H1 (cell line): ENCODE measurements around the gene PROP1. TPM values are rescaled to one million over a fixed set of nuclear protein-coding genes. Genes with fewer than 3 reads are reported as not detected.

ENCODE experiments used
- CTCF ChIA-PET: fragments of 300-600 bp; sonication (Branson Sonifier 250); formaldehyde crosslinking; loops from one replicate; lab custom pipeline; 2021; ENCODE audit not compliant: partially characterized antibody; lab: Charles Lee
- POLR2A ChIA-PET: fragments of 300-600 bp; sonication (Branson Sonifier 250); formaldehyde crosslinking; loops from one replicate; lab custom pipeline; 2021; ENCODE audit warnings: inconsistent platforms; ENCODE audit not compliant: partially characterized antibody; lab: Charles Lee
- DNase-seq, 2 experiments: peaks; one replicate each; pipeline versions ENCODE4 v3.0.0 to v3.0.0-alpha.2; 2010 to 2022; ENCODE audit warnings: low spot score in 2 of 2, low read depth in 1 of 2, mixed read lengths in 1 of 2
- FAIRE-seq: peaks from 2 replicates; lab custom pipeline; 2011; peaks lifted over from hg19 to GRCh38; lab: Jason Lieb, UNC
- H2AFZ ChIP-seq: 2 replicates; pipeline ENCODE4 v1.8.1; 2012; ENCODE audit warnings: low read length, inconsistent platforms
- H2AK5ac ChIP-seq: 2 replicates; pipeline ENCODE4 v1.6.1; 2013; ENCODE audit warnings: low read depth, low read length
- H2BK120ac ChIP-seq: replicated peaks from 2 replicates; pipeline ENCODE3; 2013; ENCODE audit warnings: low read depth, low read length, inconsistent platforms
- H2BK12ac ChIP-seq: 2 replicates; pipeline ENCODE4 v1.6.1; 2013; ENCODE audit warnings: low read depth, low read length
- H2BK15ac ChIP-seq: 2 replicates; pipeline ENCODE4 v1.6.1; 2013; ENCODE audit warnings: low read length
- H2BK20ac ChIP-seq: 2 replicates; pipeline ENCODE4 v1.6.1; 2013; ENCODE audit warnings: low read length
- H2BK5ac ChIP-seq: 2 replicates; pipeline ENCODE4 v1.6.1; 2013; ENCODE audit warnings: low read depth, low read length
- H3K14ac ChIP-seq: 2 replicates; pipeline ENCODE4 v1.6.1; 2013; ENCODE audit warnings: inconsistent platforms; ENCODE audit not compliant: insufficient read length
- H3K18ac ChIP-seq: 2 replicates; pipeline ENCODE4 v1.6.1; 2013; ENCODE audit warnings: low read length; ENCODE audit errors: extremely low read depth
- H3K23ac ChIP-seq: 2 replicates; pipeline ENCODE4 v1.6.1; 2013; ENCODE audit warnings: inconsistent platforms; ENCODE audit not compliant: insufficient read length
- H3K23me2 ChIP-seq: 2 replicates; pipeline ENCODE4 v1.6.1; 2013; ENCODE audit warnings: low read depth, low read length
- H3K27ac ChIP-seq: 2 replicates; pipeline ENCODE4 v1.6.1; 2011; ENCODE audit warnings: low read depth, low read length, inconsistent platforms
- H3K27me3 ChIP-seq, 4 experiments: replicated peaks in 1 of 4; 1 replicate in 1 of 4; 2 replicates in 3 of 4; pipeline versions ENCODE4 v1.6.1 to v1.8.1; 2011 to 2013; ENCODE audit warnings: low read length in 3 of 4, mild to moderate bottlenecking in 3 of 4, inconsistent platforms in 2 of 4, mixed read lengths in 2 of 4, moderate library complexity in 1 of 4; ENCODE audit not compliant: control insufficient read depth in 3 of 4, insufficient read depth in 3 of 4; ENCODE audit errors: extremely low read depth in 1 of 4
- H3K36me3 ChIP-seq, 4 experiments: 2 replicates each; pipeline versions ENCODE4 v1.6.1 to v1.8.1; 2011 to 2013; ENCODE audit warnings: mild to moderate bottlenecking in 4 of 4, low read length in 3 of 4, moderate library complexity in 2 of 4, control low read depth in 1 of 4, inconsistent platforms in 1 of 4; ENCODE audit not compliant: insufficient read depth in 4 of 4, control insufficient read depth in 2 of 4
- H3K4ac ChIP-seq: replicated peaks from 2 replicates; pipeline ENCODE3; 2013; ENCODE audit warnings: low read length, low read depth, mixed read lengths, inconsistent platforms; ENCODE audit not compliant: insufficient read length
- H3K4me1 ChIP-seq, 4 experiments: replicated peaks in 1 of 4; 1 replicate in 1 of 4; 2 replicates in 3 of 4; pipeline versions ENCODE4 v1.6.1 to v1.8.1; 2011 to 2013; ENCODE audit warnings: low read length in 3 of 4, inconsistent platforms in 2 of 4, mixed read lengths in 1 of 4; ENCODE audit not compliant: insufficient read depth in 4 of 4, control insufficient read depth in 3 of 4
- H3K4me2 ChIP-seq, 2 experiments: 2 replicates each; pipeline versions ENCODE4 v1.6.1 to v1.8.1; 2011 to 2013; ENCODE audit warnings: low read depth in 2 of 2, low read length in 2 of 2, control low read depth in 1 of 2, inconsistent platforms in 1 of 2, mild to moderate bottlenecking in 1 of 2; ENCODE audit not compliant: insufficient read depth in 1 of 2
- H3K4me3 ChIP-seq, 4 experiments: fragments of 200-600, 300-600 bp in 1 of 4; sonication (generic), shearing (Covaris generic), sonication (Bioruptor Twin) in 1 of 4; 2 replicates each; pipeline versions ENCODE4 v1.5.1 to v1.8.1; 2011 to 2016; ENCODE audit warnings: low read length in 4 of 4, low read depth in 3 of 4, control low read depth in 2 of 4, inconsistent platforms in 2 of 4, mild to moderate bottlenecking in 2 of 4, mixed read lengths in 1 of 4, moderate library complexity in 1 of 4; ENCODE audit not compliant: insufficient read depth in 2 of 4; ENCODE audit errors: extremely low read depth in 1 of 4
- H3K56ac ChIP-seq: replicated peaks from 2 replicates; pipeline ENCODE3; 2013; ENCODE audit warnings: low read depth, mild to moderate bottlenecking, mixed read lengths, low read length, inconsistent platforms; ENCODE audit not compliant: insufficient read length
- H3K79me1 ChIP-seq: 2 replicates; pipeline ENCODE4 v1.6.1; 2013; ENCODE audit warnings: low read depth, low read length, control low read depth
- H3K79me2 ChIP-seq, 2 experiments: 2 replicates each; pipeline versions ENCODE4 v1.6.1 to v1.8.1; 2012 to 2013; ENCODE audit warnings: low read length in 2 of 2, mild to moderate bottlenecking in 2 of 2, inconsistent platforms in 1 of 2; ENCODE audit not compliant: insufficient read depth in 2 of 2, control insufficient read depth in 1 of 2
- H3K9ac ChIP-seq, 4 experiments: replicated peaks in 1 of 4; 1 replicate in 1 of 4; 2 replicates in 3 of 4; pipeline versions ENCODE4 v1.6.1 to v1.8.1; 2011 to 2013; ENCODE audit warnings: low read depth in 3 of 4, low read length in 3 of 4, control low read depth in 2 of 4, mild to moderate bottlenecking in 2 of 4, moderate library complexity in 2 of 4, inconsistent platforms in 1 of 4; ENCODE audit errors: extremely low read depth in 1 of 4
- H3K9me3 ChIP-seq, 2 experiments: 2 replicates each; pipeline versions ENCODE4 v1.6.1 to v1.8.1; 2012 to 2013; ENCODE audit warnings: mild to moderate bottlenecking in 2 of 2, moderate library complexity in 2 of 2, control low read depth in 1 of 2, inconsistent platforms in 1 of 2, low read depth in 1 of 2, low read length in 1 of 2, mixed read lengths in 1 of 2; ENCODE audit not compliant: insufficient read depth in 2 of 2
- H4K20me1 ChIP-seq, 2 experiments: replicated peaks in 1 of 2; 2 replicates each; pipeline versions ENCODE3 to v1.8.1; 2011 to 2013; ENCODE audit warnings: inconsistent platforms in 2 of 2, low read length in 2 of 2, mild to moderate bottlenecking in 1 of 2; ENCODE audit not compliant: insufficient read depth in 2 of 2, control insufficient read depth in 1 of 2
- H4K5ac ChIP-seq: 2 replicates; pipeline ENCODE4 v1.6.1; 2013; ENCODE audit warnings: low read length, low read depth, mixed read lengths, inconsistent platforms; ENCODE audit not compliant: insufficient read length
- H4K8ac ChIP-seq: 2 replicates; pipeline ENCODE4 v1.8.0; 2013; ENCODE audit warnings: mild to moderate bottlenecking, moderate library complexity, low read length, inconsistent platforms; ENCODE audit not compliant: insufficient read depth; ENCODE audit errors: extremely low read depth
- H4K91ac ChIP-seq: replicated peaks from 2 replicates; pipeline ENCODE3; 2013; ENCODE audit warnings: low read length, mixed read lengths, inconsistent platforms; ENCODE audit not compliant: insufficient read length
- BACH1 ChIP-seq: IDR thresholded peaks from 2 replicates; pipeline ENCODE4 v1.6.1; 2012; ENCODE audit warnings: low read length, improper control_type of control experiment
- BCL11A ChIP-seq, 2 experiments: IDR thresholded peaks; one replicate each; pipeline ENCODE4 v1.6.1; 2011; ENCODE audit warnings: low read depth in 2 of 2, low read length in 2 of 2, mild to moderate bottlenecking in 2 of 2
- EP300 ChIP-seq, 2 experiments: IDR thresholded peaks; 1 replicate in 1 of 2; 2 replicates in 1 of 2; pipeline ENCODE4 v1.6.1; 2011 to 2012; ENCODE audit warnings: low read depth in 2 of 2, low read length in 2 of 2, mild to moderate bottlenecking in 2 of 2, borderline replicate concordance in 1 of 2, inconsistent platforms in 1 of 2, moderate library complexity in 1 of 2
- HDAC2 ChIP-seq, 2 experiments: fragments of 300-600 bp in 1 of 2; sonication (generic) in 1 of 2; IDR thresholded peaks; 2 replicates each; pipeline ENCODE4 v1.6.1; 2011 to 2012; ENCODE audit warnings: low read depth in 2 of 2, low read length in 2 of 2, mild to moderate bottlenecking in 2 of 2, moderate library complexity in 2 of 2, borderline replicate concordance in 1 of 2, inconsistent platforms in 1 of 2
- JUND ChIP-seq: IDR thresholded peaks from 2 replicates; pipeline ENCODE4 v1.6.1; 2011; ENCODE audit warnings: mild to moderate bottlenecking, improper control_type of control experiment, low read length
- MAX ChIP-seq: IDR thresholded peaks from 2 replicates; pipeline ENCODE4 v1.6.1; 2012; ENCODE audit warnings: inconsistent platforms
- POU5F1 ChIP-seq: IDR thresholded peaks from 2 replicates; pipeline ENCODE4 v1.6.1; 2011; ENCODE audit warnings: low read depth, mild to moderate bottlenecking, low read length, moderate library complexity
- SP1 ChIP-seq: IDR thresholded peaks from 2 replicates; pipeline ENCODE4 v1.6.1; 2011; ENCODE audit warnings: low read depth, low read length
- TCF12 ChIP-seq: IDR thresholded peaks from 2 replicates; pipeline ENCODE4 v1.6.1; 2011; ENCODE audit warnings: low read depth, mild to moderate bottlenecking, low read length
- WGBS, 2 experiments: shearing (Covaris generic) in 1 of 2; methylation state at CpG; one replicate each; pipeline versions ENCODE4 v1.1.6 to v1.1.7; 2013 to 2015; ENCODE audit warnings: low lambda C conversion rate in 2 of 2, mixed read lengths in 2 of 2, inconsistent platforms in 1 of 2, low coverage in 1 of 2, missing lambda C conversion rate in 1 of 2; ENCODE audit not compliant: insufficient replicate concordance in 2 of 2, insufficient coverage in 1 of 2, insufficient read length in 1 of 2; ENCODE audit errors: extremely low coverage in 1 of 2, missing lambda C conversion rate in 1 of 2; 5-methylcytosine and 5-hydroxymethylcytosine counted together
- polyA plus RNA-seq, 7 experiments: library from polyadenylated mRNA; depleted of rRNA in 3 of 7; stranded (reverse) in 5 of 7; unstranded in 2 of 7; fragments of >200 nt in 5 of 7; fragments of 200-250 nt in 2 of 7; gene quantifications; 1 replicate in 5 of 7; 2 replicates in 1 of 7; 4 replicates in 1 of 7; pipeline versions ENCODE4 v1.2.1 to v1.2.3, GENCODE V29; 2011 to 2013; ENCODE audit warnings: missing spikeins in 2 of 7, mixed read lengths in 2 of 7
- total RNA-seq: library from RNA; stranded (reverse); fragmentation: NEBNext Ultra II Directional; extraction: Animal tissue kit (Norgen Biotek cat#: 25700); gene quantifications from 2 replicates; pipeline ENCODE4 v1.2.1, GENCODE V29; 2021

The PROP1 gene
- total and polyA plus RNA-seq, 2 of the 8 experiments (the other 6 are each of a cell fraction or from before 2014, with no cell fraction given) = not detected

- ChIA-PET CTCF (no interaction called here), POLR2A (no interaction called here)
- H3K9ac ChIP-seq = no peak overlapping the region
- no peak overlapping the region; the same call in 1 of the 2 replicates for H2BK15ac ChIP-seq
- no peaks in the 10 kb centered on the region for H3K27me3 ChIP-seq
- H3K27ac ChIP-seq = no peak overlapping the region
- FAIRE-seq (no peak), DNase-seq (no peak)
- peak overlapping the region; percentile 8 for H4K91ac ChIP-seq
- H4K5ac ChIP-seq = no peak overlapping the region
- no peak overlapping the region for H3K14ac ChIP-seq
- H4K20me1 ChIP-seq = no peaks in the 10 kb centered on the region
- no peaks in the 10 kb centered on the region for H3K23me2 ChIP-seq
- H3K36me3 ChIP-seq = no peaks in the 10 kb centered on the region
- peak overlapping the region; percentile 15 for H3K18ac ChIP-seq
- H3K79me2 ChIP-seq = no peaks in the 10 kb centered on the region
- H4K8ac ChIP-seq = no peak overlapping the region
- peaks cover 8 to 16% (median 14%) of the 10 kb centered on the region in 4 experiments for H3K4me1 ChIP-seq
- no peak overlapping the region for H2BK12ac ChIP-seq
- H3K4me2 ChIP-seq = peak overlapping the region; percentile 30 to 35; a peak in 2 of 4 replicates
- peak overlapping the region in 1 of 4 experiments; percentile 27; a peak in 1 of 8 replicates for H3K4me3 ChIP-seq
- no peaks in the 10 kb centered on the region for H3K79me1 ChIP-seq
- H2BK120ac ChIP-seq = peak overlapping the region; percentile 24
- no peaks in the 10 kb centered on the region; a peak in 1 of 4 replicates for H3K9me3 ChIP-seq
- H3K23ac ChIP-seq = no peak overlapping the region
- 42% methylated on average over 16 of the region's 17 CpGs; no CpG with 5 or more reads in 1 of the 2 experiments for WGBS, 2 experiments
- peak; percentile 84; the same call in 1 of the 2 replicates for TF ChIP-seq TCF12
- peak; percentile 75 for TF ChIP-seq MAX
- TF ChIP-seq POU5F1 = 0 out of 2 replicates have a peak, but pooled peaks have one; percentile 27
- no peak for TF ChIP-seq JUND
- TF ChIP-seq BACH1 = peak; percentile 12; the same call in 1 of the 2 replicates
- 0 out of 4 replicates have a peak, but pooled peaks of 1 of the 2 experiments have one; percentile 55 for TF ChIP-seq HDAC2 (IDR thresholded peaks at IDR 0.05; ENCODE audit: borderline replicate concordance in 1 of 2, low read depth in 2 of 2, low read length in 2 of 2)
- TF ChIP-seq BCL11A (IDR thresholded peaks at IDR 0.05; ENCODE audit: low read depth in 2 of 2, low read length in 2 of 2) = no peak
- TF ChIP-seq EP300 (IDR thresholded peaks at IDR 0.05; ENCODE audit: borderline replicate concordance in 1 of 2, low read depth in 2 of 2, low read length in 2 of 2) = peak in 1 of 2 experiments; percentile 55; a peak in 1 of 3 replicates
- peak; percentile 72; the same call in 1 of the 2 replicates for TF ChIP-seq SP1
- no peak overlapping the region for H3K4ac ChIP-seq
- no peak overlapping the region for H2BK5ac ChIP-seq
- H2BK20ac ChIP-seq = no peak overlapping the region
- no peak overlapping the region for H2AFZ ChIP-seq
- H2AK5ac ChIP-seq = no peak overlapping the region
- H3K56ac ChIP-seq = no peak overlapping the region
Measured at GRCh38 chr5:177958696-177959095, 37.3 kb downstream of the PROP1 start.
